IMR-90 (cell line): ENCODE measurements around the gene TARDBP. TPM values are rescaled to one million over a fixed set of nuclear protein-coding genes. Genes with fewer than 3 reads are reported as not detected.
A peak's percentile ranks its signal among the peaks of the same experiment; 100 is the strongest.

Experiments
- ATAC-seq: fragments of 200-7000 bp; cut with Tn5 transposase; 2 replicates; pipeline ENCODE4 v1.9.1; 2020; ENCODE audit warnings: low read depth, mild to moderate bottlenecking, moderate library complexity
- BruUV-seq: library from RNA; stranded (reverse); fragments of 400-500 nt; replicated peaks from 2 replicates; lab custom pipeline; 2021; lab: Mats Ljungman, UMichigan
- CTCF ChIA-PET: fragments of 300-600 bp; formaldehyde crosslinking; extraction: SDS; loops from one replicate; lab custom pipeline; 2021; ENCODE audit warnings: antibody characterized with exemption; lab: Yijun Ruan, JAX
- POLR2A ChIA-PET: fragments of 300-600 bp; sonication (Branson Sonifier 250); formaldehyde crosslinking; loops from one replicate; lab custom pipeline; 2022; ENCODE audit warnings: antibody characterized with exemption; ENCODE audit not compliant: unreplicated experiment; lab: Charles Lee
- DNase-seq: peaks from one replicate; pipeline ENCODE4 v3.0.0; 2013
- H2AFZ ChIP-seq: replicated peaks from 2 replicates; pipeline ENCODE3; 2013; ENCODE audit warnings: low read length, mild to moderate bottlenecking; ENCODE audit not compliant: poor library complexity
- H2AK5ac ChIP-seq: 2 replicates; pipeline ENCODE4 v1.6.1; 2013; ENCODE audit warnings: low read depth, low read length, inconsistent platforms
- H2AK9ac ChIP-seq: replicated peaks from 2 replicates; pipeline ENCODE3; 2013; ENCODE audit warnings: mild to moderate bottlenecking, low read depth, low read length, moderate library complexity; ENCODE audit not compliant: poor library complexity
- H2BK120ac ChIP-seq: 2 replicates; pipeline ENCODE4 v1.6.1; 2013; ENCODE audit warnings: low read depth, low read length, inconsistent platforms
- H2BK15ac ChIP-seq: 3 replicates; pipeline ENCODE4 v1.6.1; 2013; ENCODE audit warnings: low read depth, low read length, inconsistent platforms
- H2BK20ac ChIP-seq: 2 replicates; pipeline ENCODE4 v1.6.1; 2013; ENCODE audit warnings: low read depth, mild to moderate bottlenecking, inconsistent platforms, low read length, moderate library complexity
- H2BK5ac ChIP-seq: 2 replicates; pipeline ENCODE4 v1.6.1; 2013; ENCODE audit warnings: mild to moderate bottlenecking, low read depth, low read length, inconsistent platforms; ENCODE audit not compliant: poor library complexity, severe bottlenecking
- H3K14ac ChIP-seq: replicated peaks from 2 replicates; pipeline ENCODE4 v1.6.1; 2013; ENCODE audit warnings: low read depth, low read length, inconsistent platforms
- H3K18ac ChIP-seq: 2 replicates; pipeline ENCODE4 v1.6.1; 2013; ENCODE audit warnings: low read depth, low read length, control low read depth
- H3K23ac ChIP-seq: 2 replicates; pipeline ENCODE4 v1.6.1; 2013; ENCODE audit warnings: low read depth, low read length, inconsistent platforms
- H3K27ac ChIP-seq: 2 replicates; pipeline ENCODE4 v1.5.1; 2013; ENCODE audit warnings: mild to moderate bottlenecking, control low read depth, low read length; ENCODE audit not compliant: insufficient read depth
- H3K27me3 ChIP-seq: 2 replicates; pipeline ENCODE4 v1.6.1; 2013; ENCODE audit warnings: low read length; ENCODE audit not compliant: control insufficient read depth, insufficient read depth
- H3K36me3 ChIP-seq: 2 replicates; pipeline ENCODE4 v1.6.1; 2013; ENCODE audit warnings: low read length, mixed read lengths; ENCODE audit not compliant: control insufficient read depth, insufficient read depth
- H3K4ac ChIP-seq: 2 replicates; pipeline ENCODE4 v1.6.1; 2013; ENCODE audit warnings: low read depth, low read length, inconsistent platforms
- H3K4me1 ChIP-seq: 2 replicates; pipeline ENCODE4 v1.6.1; 2013; ENCODE audit warnings: low read length, mixed read lengths; ENCODE audit not compliant: control insufficient read depth, insufficient read depth
- H3K4me2 ChIP-seq: 2 replicates; pipeline ENCODE4 v1.6.1; 2013; ENCODE audit warnings: low read depth, mild to moderate bottlenecking, control low read depth, low read length, moderate library complexity
- H3K4me3 ChIP-seq: 2 replicates; pipeline ENCODE4 v1.5.1; 2013; ENCODE audit warnings: low read depth, mild to moderate bottlenecking, control low read depth, low read length, moderate library complexity; ENCODE audit not compliant: insufficient read depth
- H3K56ac ChIP-seq: 2 replicates; pipeline ENCODE4 v1.6.1; 2013; ENCODE audit warnings: low read length, inconsistent platforms; ENCODE audit not compliant: insufficient read depth; ENCODE audit errors: extremely low read depth
- H3K79me1 ChIP-seq, 2 experiments: 2 replicates each; pipeline ENCODE4 v1.6.1; 2013; ENCODE audit warnings: low read length in 2 of 2, inconsistent platforms in 1 of 2, low read depth in 1 of 2
- H3K9ac ChIP-seq: 2 replicates; pipeline ENCODE4 v1.6.1; 2013; ENCODE audit warnings: low read depth, low read length, control low read depth
- H3K9me1 ChIP-seq: 2 replicates; pipeline ENCODE4 v1.6.1; 2013; ENCODE audit warnings: low read length, inconsistent platforms; ENCODE audit not compliant: insufficient read depth
- H3K9me3 ChIP-seq: 2 replicates; pipeline ENCODE4 v1.6.1; 2013; ENCODE audit warnings: low read length; ENCODE audit not compliant: control insufficient read depth, insufficient read depth
- H4K20me1 ChIP-seq: 2 replicates; pipeline ENCODE4 v1.6.1; 2013; ENCODE audit warnings: low read length, inconsistent platforms; ENCODE audit not compliant: insufficient read depth
- H4K5ac ChIP-seq: 2 replicates; pipeline ENCODE4 v1.6.1; 2013; ENCODE audit warnings: mild to moderate bottlenecking, low read depth, low read length, control low read depth
- H4K8ac ChIP-seq, 2 experiments: 2 replicates each; pipeline ENCODE4 v1.6.1; 2013; ENCODE audit warnings: low read depth in 2 of 2, low read length in 2 of 2, control low read depth in 1 of 2, inconsistent platforms in 1 of 2
- H4K91ac ChIP-seq: 2 replicates; pipeline ENCODE4 v1.6.1; 2013; ENCODE audit warnings: low read depth, low read length, inconsistent platforms; ENCODE audit not compliant: insufficient read depth
- BHLHE40 ChIP-seq: fragments of 150-350 bp; IDR thresholded peaks from 2 replicates; pipeline ENCODE4 v1.6.1; 2016; ENCODE audit warnings: mild to moderate bottlenecking, low read depth, low read length
- CHD1 ChIP-seq: IDR thresholded peaks from 2 replicates; pipeline ENCODE4 v1.6.1; 2012; ENCODE audit warnings: low read depth, low read length, improper control_type of control experiment
- CTCF ChIP-seq: conservative IDR thresholded peaks from 2 replicates; pipeline ENCODE4 v1.5.1; 2012; ENCODE audit warnings: mild to moderate bottlenecking, low read depth, low read length, improper control_type of control experiment
- MAFK ChIP-seq: IDR thresholded peaks from 2 replicates; pipeline ENCODE4 v1.6.1; 2012; ENCODE audit warnings: low read depth, low read length, improper control_type of control experiment
- MAZ ChIP-seq: IDR thresholded peaks from 2 replicates; pipeline ENCODE4 v1.6.1; 2012; ENCODE audit warnings: low read depth, mild to moderate bottlenecking, low read length, improper control_type of control experiment, moderate library complexity, borderline replicate concordance
- MXI1 ChIP-seq: IDR thresholded peaks from 2 replicates; pipeline ENCODE4 v1.6.1; 2012; ENCODE audit warnings: low read depth, mild to moderate bottlenecking, low read length, moderate library complexity, borderline replicate concordance
- NFE2L2 ChIP-seq: fragments of 150-350 bp; IDR thresholded peaks from 2 replicates; pipeline ENCODE4 v1.6.1; 2016; ENCODE audit warnings: low read depth, mild to moderate bottlenecking, low read length
- POLR2A ChIP-seq: IDR thresholded peaks from 2 replicates; pipeline ENCODE4 v1.6.1; 2012; ENCODE audit warnings: mild to moderate bottlenecking, low read depth, low read length
- RAD21 ChIP-seq: IDR thresholded peaks from 2 replicates; pipeline ENCODE4 v1.6.1; 2012; ENCODE audit warnings: low read length, improper control_type of control experiment
- RCOR1 ChIP-seq: IDR thresholded peaks from 2 replicates; pipeline ENCODE4 v1.6.1; 2012; ENCODE audit warnings: mild to moderate bottlenecking, low read length, improper control_type of control experiment; ENCODE audit not compliant: insufficient replicate concordance
- WGBS, 2 experiments: methylation state at CpG; one replicate each; pipeline versions ENCODE4 v1.1.5 to v1.1.7; 2013; ENCODE audit warnings: missing lambda C conversion rate in 2 of 2; ENCODE audit not compliant: insufficient read length in 1 of 2; ENCODE audit errors: extremely low coverage in 2 of 2; 5-methylcytosine and 5-hydroxymethylcytosine counted together
- dilution Hi-C: fragments of 300-500 bp; cut with HindIII; formaldehyde crosslinking; loops from one replicate; pipeline ENCODE4 v1.14.3; 2018; ENCODE audit warnings: low sequenced_read_pairs; ENCODE audit not compliant: unreplicated experiment
- in situ Hi-C: fragments of 300-500 bp; cut with MboI; formaldehyde crosslinking; loops from 3 replicates; pipeline ENCODE4 v1.14.3; 2019; ENCODE audit warnings: low sequenced_read_pairs, inconsistent platforms, mixed read lengths
- intact Hi-C: fragments of 100-400 bp; cut with micrococcal nuclease; formaldehyde crosslinking; loops from 2 replicates; pipeline ENCODE4 v1.10.0; 2022
- polyA plus RNA-seq, 3 experiments: library from polyadenylated mRNA; depleted of rRNA; stranded (reverse); fragments of >200 nt; gene quantifications; 2 replicates each; pipeline ENCODE4 v1.2.3, GENCODE V29; 2012; ENCODE audit warnings: low replicate concordance in 1 of 3
- total RNA-seq: library from RNA; depleted of rRNA; stranded (reverse); fragments of >200 nt; gene quantifications from 2 replicates; pipeline ENCODE4 v1.2.3, GENCODE V29; 2012
- TF ChIP-seq, protein P1 (sequence below): fragments of 150-350 bp; IDR thresholded peaks from 2 replicates; pipeline ENCODE4 v1.6.1; 2016; ENCODE audit warnings: low read depth, mild to moderate bottlenecking, low read length, moderate library complexity, borderline replicate concordance

Gene TARDBP
- total and polyA plus RNA-seq, 2 of the 4 experiments (the other 2 are of a cell fraction) = 36.7 to 161 TPM

GRCh38 chr1:10973956-10974881 lies 38.2 kb upstream of the TARDBP start (continued):
- no peak for TF ChIP-seq RAD21

DNA sequence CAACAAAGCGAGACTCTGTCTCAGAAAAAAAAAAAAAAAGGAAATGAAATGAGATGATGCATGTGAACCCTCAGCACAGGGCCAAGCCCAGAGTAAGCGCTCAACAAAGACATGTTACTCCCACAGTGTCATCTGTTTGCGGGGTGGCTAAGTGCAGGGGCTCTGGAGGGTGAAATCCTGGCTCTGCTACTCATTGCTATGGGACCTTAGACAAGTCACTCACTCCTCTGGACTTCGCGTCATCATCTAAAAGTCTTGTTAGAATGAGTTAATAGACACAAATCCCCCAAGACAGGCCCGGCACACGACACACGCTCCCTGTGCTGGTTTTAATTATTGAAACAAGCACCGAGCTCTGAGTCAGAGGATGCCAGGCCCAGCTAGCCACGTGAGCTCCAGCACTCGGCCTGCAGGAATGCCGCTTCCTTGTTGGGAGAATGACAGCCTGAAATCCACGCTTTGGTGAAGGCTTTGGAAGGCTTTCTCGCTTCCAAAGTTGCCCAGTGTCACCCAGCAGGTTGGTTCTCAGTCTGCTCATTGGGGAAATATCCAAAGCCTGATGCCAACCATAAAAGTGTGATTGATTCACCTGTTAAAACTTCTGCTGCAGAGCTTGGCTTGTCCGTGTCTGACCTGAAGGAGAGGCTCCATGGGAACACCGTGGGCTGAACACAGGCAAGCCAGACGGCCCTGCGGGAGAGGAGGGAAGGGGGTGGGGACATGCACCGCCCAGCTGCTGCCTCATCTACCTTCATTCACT lies 36.7 kb upstream of the TARDBP start:
- Histone ChIP-seq H2BK120ac (no peak overlapping the region), H4K91ac (no peak overlapping the region), H3K9me3 (no peaks in the 10 kb centered on the region), H2AFZ (peak overlapping the region; percentile 2), H3K23ac (no peak overlapping the region), H2AK5ac (no peak overlapping the region), H4K20me1 (no peaks in the 10 kb centered on the region), H4K8ac (no peak overlapping the region), H3K18ac (no peak overlapping the region), H3K14ac (no peak overlapping the region), H3K36me3 (no peaks in the 10 kb centered on the region), H3K4me3 (no peak overlapping the region), H3K4ac (no peak overlapping the region), H2BK15ac (no peak overlapping the region), H2AK9ac (no peak overlapping the region), H3K4me2 (no peak overlapping the region), H4K5ac (no peak overlapping the region), H3K9me1 (no peaks in the 10 kb centered on the region), H2BK20ac (no peak overlapping the region), H3K9ac (no peak overlapping the region), H2BK5ac (no peak overlapping the region), H3K79me1 (no peaks in the 10 kb centered on the region), H3K4me1 (peaks cover 1% of the 10 kb centered on the region; the same call in 1 of the 2 replicates), H3K27me3 (peaks cover 13% of the 10 kb centered on the region), H3K27ac (no peak overlapping the region), H3K56ac (no peak overlapping the region)
- intact Hi-C loops (no loop called here), in situ Hi-C loops (no loop called here), dilution Hi-C loops (no loop called here)
- ChIA-PET POLR2A (no interaction called here), CTCF (interaction anchor here (0.6 to 0.7 kb wide), 2 partner anchors 469 to 477 kb away, joined by 3 read pairs; no protein-coding TSS in a partner anchor)
- no TSS peak for BruUV-seq
- ATAC-seq = peak; percentile 75
- DNase-seq = peak; percentile 64
- 80% methylated on average over 1 of the region's 19 CpGs; no CpG with 5 or more reads in 1 of the 2 experiments for WGBS, 2 experiments
- TF ChIP-seq NFE2L2 (no peak), CHD1 (no peak), MAFK (no peak), MAZ (no peak), RCOR1 (no peak), CTCF (no peak), POLR2A (no peak), MXI1 (peak; percentile 30; the same call in 1 of the 2 replicates), BHLHE40 (peak; percentile 92)
- TF ChIP-seq, protein P1, sequence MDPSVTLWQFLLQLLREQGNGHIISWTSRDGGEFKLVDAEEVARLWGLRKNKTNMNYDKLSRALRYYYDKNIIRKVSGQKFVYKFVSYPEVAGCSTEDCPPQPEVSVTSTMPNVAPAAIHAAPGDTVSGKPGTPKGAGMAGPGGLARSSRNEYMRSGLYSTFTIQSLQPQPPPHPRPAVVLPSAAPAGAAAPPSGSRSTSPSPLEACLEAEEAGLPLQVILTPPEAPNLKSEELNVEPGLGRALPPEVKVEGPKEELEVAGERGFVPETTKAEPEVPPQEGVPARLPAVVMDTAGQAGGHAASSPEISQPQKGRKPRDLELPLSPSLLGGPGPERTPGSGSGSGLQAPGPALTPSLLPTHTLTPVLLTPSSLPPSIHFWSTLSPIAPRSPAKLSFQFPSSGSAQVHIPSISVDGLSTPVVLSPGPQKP = no peak
